Keratinocyte (primary cell): ENCODE data around the gene PRKCG.

Experiments
- CTCF ChIP-seq, 3 experiments: IDR thresholded peaks in 1 of 3; conservative IDR thresholded peaks in 1 of 3; optimal IDR thresholded peaks in 1 of 3; 2 replicates in 2 of 3; 3 replicates in 1 of 3; pipeline versions ENCODE3 to v1.5.1; 2011; ENCODE audit warnings: low read length in 3 of 3, mild to moderate bottlenecking in 3 of 3, moderate library complexity in 2 of 3, control low read depth in 1 of 3, inconsistent platforms in 1 of 3; ENCODE audit not compliant: insufficient read depth in 2 of 3; ENCODE audit errors: extremely low read depth in 1 of 3
- EZH2 ChIP-seq: IDR thresholded peaks from one replicate; pipeline ENCODE4 v1.6.1; 2012; ENCODE audit warnings: inconsistent platforms, mild to moderate bottlenecking, low read length, moderate library complexity

- TF ChIP-seq CTCF (optimal IDR thresholded peaks at IDR 0.05 in 1 of 3, IDR thresholded peaks at IDR 0.05 in 1 of 3, conservative IDR thresholded peaks at IDR 0.05 in 1 of 3; ENCODE audit: extremely low read depth in 1 of 3, insufficient read depth in 2 of 3, low read length in 3 of 3) (no peak), EZH2 (no peak)
Measured at GRCh38 chr19:53873773-53874605, 8.0 kb upstream of the PRKCG start.
